ENCODE results near the gene MRPL36. TPM values are rescaled to one million over a fixed set of nuclear protein-coding genes. Genes with fewer than 3 reads are reported as not detected.
"Not testable (repeated sequence)": the region's sequence is repeated elsewhere in the genome, so short reads cannot be mapped to it uniquely, and the experiment has no call there.

MRPL36 gene
- polyA plus RNA-seq, 1 donor (not counting 4 experiments of a cell fraction or from before 2014, with no cell fraction given) = 121 TPM

DNA sequence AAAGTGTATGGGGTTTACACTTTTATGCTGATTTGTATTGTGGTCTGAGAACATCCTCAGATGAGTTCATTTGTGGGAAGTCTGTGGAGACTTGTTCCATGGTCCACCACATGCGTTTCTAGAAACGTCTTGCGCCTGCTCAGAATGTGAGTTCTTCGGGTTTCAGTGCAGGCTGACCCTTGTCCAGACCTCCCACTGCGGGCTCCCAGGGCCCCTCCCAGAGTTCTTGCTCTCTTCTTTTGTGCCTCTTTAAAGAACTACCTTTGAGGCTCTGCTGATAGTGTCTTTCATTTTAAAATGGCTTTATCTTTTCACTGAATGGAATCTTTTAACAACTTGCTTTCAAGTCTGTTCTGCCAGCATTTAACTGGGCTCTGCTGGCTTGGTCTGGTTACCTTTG is 19.1 kb upstream of the MRPL36 start:
- Histone ChIP-seq H3K79me2 (ENCODE audit: control insufficient read depth, insufficient read depth, low read length) (peaks cover 1% of the 10 kb centered on the region), H3K4me1 (ENCODE audit: control insufficient read depth, extremely low read depth, insufficient read depth, low read length) (no peaks in the 10 kb centered on the region), H3K9ac (ENCODE audit: control insufficient read depth, extremely low read depth, insufficient read depth, low read length) (no peak overlapping the region), H3K27ac (ENCODE audit: control insufficient read depth, insufficient read depth, low read length) (no peak overlapping the region), H3K9me3 (ENCODE audit: control insufficient read depth, low read depth, low read length) (no peaks in the 10 kb centered on the region), H3K36me3 (ENCODE audit: control insufficient read depth in 2 of 2, extremely low read depth in 1 of 2, insufficient read depth in 2 of 2, low read length in 2 of 2) (peaks cover 26 to 33% of the 10 kb centered on the region in 2 experiments), H3K4me2 (ENCODE audit: control insufficient read depth, extremely low read depth, insufficient read depth, low read depth, low read length) (no peak overlapping the region), H3K27me3 (ENCODE audit: control insufficient read depth, extremely low read depth, insufficient read depth, low read length) (no peaks in the 10 kb centered on the region), H3K4me3 (ENCODE audit: control insufficient read depth in 2 of 3, extremely low read depth in 1 of 3, insufficient read depth in 2 of 3, low read depth in 1 of 3, low read length in 3 of 3) (no peak overlapping the region), H2AFZ (ENCODE audit: control insufficient read depth, low read length) (no peak overlapping the region), H4K20me1 (ENCODE audit: control insufficient read depth, extremely low read depth, insufficient read depth, low read length) (peaks cover 1% of the 10 kb centered on the region), H3K9me1 (ENCODE audit: control insufficient read depth, extremely low read depth, insufficient read depth, low read length) (no peaks in the 10 kb centered on the region)
- no peak for DNase-seq (ENCODE audit: low read depth, low spot score)
- no peak for FAIRE-seq
- no peak for TF ChIP-seq EZH2 (IDR thresholded peaks at IDR 0.05; ENCODE audit: low read length)
- TF ChIP-seq, protein P1, sequence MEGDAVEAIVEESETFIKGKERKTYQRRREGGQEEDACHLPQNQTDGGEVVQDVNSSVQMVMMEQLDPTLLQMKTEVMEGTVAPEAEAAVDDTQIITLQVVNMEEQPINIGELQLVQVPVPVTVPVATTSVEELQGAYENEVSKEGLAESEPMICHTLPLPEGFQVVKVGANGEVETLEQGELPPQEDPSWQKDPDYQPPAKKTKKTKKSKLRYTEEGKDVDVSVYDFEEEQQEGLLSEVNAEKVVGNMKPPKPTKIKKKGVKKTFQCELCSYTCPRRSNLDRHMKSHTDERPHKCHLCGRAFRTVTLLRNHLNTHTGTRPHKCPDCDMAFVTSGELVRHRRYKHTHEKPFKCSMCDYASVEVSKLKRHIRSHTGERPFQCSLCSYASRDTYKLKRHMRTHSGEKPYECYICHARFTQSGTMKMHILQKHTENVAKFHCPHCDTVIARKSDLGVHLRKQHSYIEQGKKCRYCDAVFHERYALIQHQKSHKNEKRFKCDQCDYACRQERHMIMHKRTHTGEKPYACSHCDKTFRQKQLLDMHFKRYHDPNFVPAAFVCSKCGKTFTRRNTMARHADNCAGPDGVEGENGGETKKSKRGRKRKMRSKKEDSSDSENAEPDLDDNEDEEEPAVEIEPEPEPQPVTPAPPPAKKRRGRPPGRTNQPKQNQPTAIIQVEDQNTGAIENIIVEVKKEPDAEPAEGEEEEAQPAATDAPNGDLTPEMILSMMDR (optimal IDR thresholded peaks at IDR 0.05 in 1 of 3, IDR thresholded peaks at IDR 0.05 in 1 of 3, conservative IDR thresholded peaks at IDR 0.05 in 1 of 3; ENCODE audit: extremely low read depth in 1 of 3, insufficient read depth in 2 of 3, low read length in 3 of 3) = no peak
- dilution Hi-C loops (cut with MboI; ENCODE audit: extremely low pct_ligation_motif_present, low sequenced_read_pairs) = no loop called here

DNA sequence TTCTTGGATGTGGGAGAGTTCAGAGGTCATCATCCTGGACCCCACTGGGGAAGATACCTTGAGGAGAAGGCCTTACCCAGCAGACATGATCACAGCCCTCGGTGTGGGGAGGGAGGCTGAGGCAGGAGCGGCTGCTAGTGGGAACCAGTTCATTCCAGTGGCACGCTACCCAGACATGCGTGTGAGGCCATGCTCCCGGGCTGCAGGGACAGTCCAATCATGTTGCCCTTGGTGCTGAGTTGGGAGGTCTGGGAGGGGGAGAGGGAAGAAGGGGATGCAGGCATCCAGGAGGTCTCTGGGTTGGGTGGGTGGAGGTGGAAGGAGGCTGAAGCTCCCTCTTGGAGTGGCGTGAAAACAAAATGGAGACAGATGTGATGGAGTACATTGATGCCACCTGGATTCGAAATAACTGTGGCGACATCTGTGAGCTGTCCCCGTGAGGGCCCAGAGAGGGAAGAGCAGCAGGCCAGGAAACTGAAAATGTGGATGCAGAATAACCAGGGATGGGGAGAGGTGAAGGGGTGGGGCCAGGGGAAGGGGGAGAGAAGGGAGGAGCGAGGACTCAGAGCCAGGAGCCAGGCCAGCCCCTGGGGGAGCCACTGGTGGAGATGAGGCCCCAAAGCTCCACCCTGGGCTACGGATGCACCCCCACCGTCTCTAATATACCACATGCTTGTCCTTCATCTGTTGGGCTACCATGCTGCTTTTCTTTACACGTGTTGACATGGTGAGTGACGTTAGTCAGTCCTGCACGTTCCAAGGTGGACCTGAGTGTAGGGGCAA is 17.8 kb upstream of the MRPL36 start:
- Histone ChIP-seq H3K36me3 (ENCODE audit: control insufficient read depth in 2 of 2, extremely low read depth in 1 of 2, insufficient read depth in 2 of 2, low read length in 2 of 2) (peaks cover 27 to 41% of the 10 kb centered on the region in 2 experiments), H3K9me3 (ENCODE audit: control insufficient read depth, low read depth, low read length) (no peaks in the 10 kb centered on the region), H2AFZ (ENCODE audit: control insufficient read depth, low read length) (no peak overlapping the region), H3K4me2 (ENCODE audit: control insufficient read depth, extremely low read depth, insufficient read depth, low read depth, low read length) (no peak overlapping the region), H3K4me1 (ENCODE audit: control insufficient read depth, extremely low read depth, insufficient read depth, low read length) (no peaks in the 10 kb centered on the region), H3K27ac (ENCODE audit: control insufficient read depth, insufficient read depth, low read length) (no peak overlapping the region), H3K27me3 (ENCODE audit: control insufficient read depth, extremely low read depth, insufficient read depth, low read length) (no peaks in the 10 kb centered on the region), H3K9ac (ENCODE audit: control insufficient read depth, extremely low read depth, insufficient read depth, low read length) (no peak overlapping the region), H4K20me1 (ENCODE audit: control insufficient read depth, extremely low read depth, insufficient read depth, low read length) (peaks cover 4% of the 10 kb centered on the region), H3K79me2 (ENCODE audit: control insufficient read depth, insufficient read depth, low read length) (peaks cover 8% of the 10 kb centered on the region), H3K4me3 (ENCODE audit: control insufficient read depth in 2 of 3, extremely low read depth in 1 of 3, insufficient read depth in 2 of 3, low read depth in 1 of 3, low read length in 3 of 3) (no peak overlapping the region), H3K9me1 (ENCODE audit: control insufficient read depth, extremely low read depth, insufficient read depth, low read length) (no peaks in the 10 kb centered on the region)
- FAIRE-seq = no peak
- dilution Hi-C loops (cut with MboI; ENCODE audit: extremely low pct_ligation_motif_present, low sequenced_read_pairs) = no loop called here
- TF ChIP-seq EZH2 (IDR thresholded peaks at IDR 0.05; ENCODE audit: low read length) = no peak
- TF ChIP-seq, protein P1 (optimal IDR thresholded peaks at IDR 0.05 in 1 of 3, IDR thresholded peaks at IDR 0.05 in 1 of 3, conservative IDR thresholded peaks at IDR 0.05 in 1 of 3; ENCODE audit: extremely low read depth in 1 of 3, insufficient read depth in 2 of 3, low read length in 3 of 3) = no peak
- no peak for DNase-seq (ENCODE audit: low read depth, low spot score)

DNA sequence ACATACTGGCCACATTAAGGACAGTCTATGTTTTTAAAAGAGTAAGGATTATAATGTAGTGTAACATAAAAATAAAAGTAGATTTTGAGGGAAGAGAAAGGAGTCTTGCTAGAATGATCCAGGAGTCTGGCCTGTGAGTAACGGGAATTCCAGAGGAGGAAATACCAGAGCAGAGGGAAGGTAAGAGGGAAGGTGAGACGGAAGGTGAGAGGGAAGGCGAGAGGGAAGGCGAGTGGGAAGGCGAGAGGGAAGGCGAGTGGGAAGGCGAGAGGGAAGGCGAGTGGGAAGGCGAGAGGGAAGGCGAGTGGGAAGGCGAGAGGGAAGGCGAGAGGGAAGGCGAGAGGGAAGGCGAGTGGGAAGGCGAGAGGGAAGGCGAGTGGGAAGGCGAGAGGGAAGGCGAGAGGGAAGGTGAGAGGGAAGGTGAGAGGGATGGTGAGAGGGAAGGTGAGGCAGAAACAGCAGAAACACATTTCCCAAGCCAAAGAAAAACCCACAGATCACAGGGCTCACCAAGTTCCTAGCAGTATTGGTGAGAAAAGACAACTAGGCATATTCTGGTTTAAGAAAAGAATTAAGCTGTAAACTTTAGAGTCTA is 17.0 kb upstream of the MRPL36 start:
- H3K27ac ChIP-seq (ENCODE audit: control insufficient read depth, insufficient read depth, low read length); H3K4me1 ChIP-seq (ENCODE audit: control insufficient read depth, extremely low read depth, insufficient read depth, low read length); H3K27me3 ChIP-seq (ENCODE audit: control insufficient read depth, extremely low read depth, insufficient read depth, low read length); H3K4me2 ChIP-seq (ENCODE audit: control insufficient read depth, extremely low read depth, insufficient read depth, low read depth, low read length); H4K20me1 ChIP-seq (ENCODE audit: control insufficient read depth, extremely low read depth, insufficient read depth, low read length); DNase-seq (ENCODE audit: low read depth, low spot score); dilution Hi-C loops (cut with MboI; ENCODE audit: extremely low pct_ligation_motif_present, low sequenced_read_pairs); H3K4me3 ChIP-seq (ENCODE audit: control insufficient read depth in 2 of 3, extremely low read depth in 1 of 3, insufficient read depth in 2 of 3, low read depth in 1 of 3, low read length in 3 of 3); H3K9me1 ChIP-seq (ENCODE audit: control insufficient read depth, extremely low read depth, insufficient read depth, low read length); H3K9ac ChIP-seq (ENCODE audit: control insufficient read depth, extremely low read depth, insufficient read depth, low read length); H2AFZ ChIP-seq (ENCODE audit: control insufficient read depth, low read length); FAIRE-seq; H3K9me3 ChIP-seq (ENCODE audit: control insufficient read depth, low read depth, low read length): not testable (repeated sequence)
- Histone ChIP-seq H3K36me3 (ENCODE audit: control insufficient read depth in 2 of 2, extremely low read depth in 1 of 2, insufficient read depth in 2 of 2, low read length in 2 of 2) (peaks cover 29 to 42% of the 10 kb centered on the region in 2 experiments), H3K79me2 (ENCODE audit: control insufficient read depth, insufficient read depth, low read length) (peaks cover 16% of the 10 kb centered on the region)

All from keratinocyte (primary cell).